GM12892 (cell line): Measurements from ENCODE around the gene GSK3A.
"Not testable (repeated sequence)": the region's sequence is repeated elsewhere in the genome, so short reads cannot be mapped to it uniquely, and the experiment has no call there.

Source experiments
- DNase-seq: peaks from one replicate; pipeline ENCODE4 v3.0.0; 2011; ENCODE audit not compliant: insufficient read length
- FAIRE-seq: peaks from 2 replicates; lab custom pipeline; 2011; peaks lifted over from hg19 to GRCh38; lab: Jason Lieb, UNC
- POLR2A ChIP-seq: IDR thresholded peaks from 2 replicates; pipeline ENCODE4 v1.6.1; 2011; ENCODE audit warnings: low read depth, low read length, control low read depth
- POLR2AphosphoS5 ChIP-seq: IDR thresholded peaks from 2 replicates; pipeline ENCODE4 v1.6.1; 2011; ENCODE audit warnings: low read depth, low read length, control low read depth
- TAF1 ChIP-seq: IDR thresholded peaks from 2 replicates; pipeline ENCODE4 v1.6.1; 2011; ENCODE audit warnings: low read depth, mild to moderate bottlenecking, control low read depth, low read length, borderline replicate concordance

Gene GSK3A

GRCh38 chr19:42271861-42272534 lies 29.6 kb upstream of the GSK3A start:
- TF ChIP-seq POLR2A, result no peak
- DNase-seq (no peak), FAIRE-seq (no peak)

- TF ChIP-seq TAF1, result no peak
- no peak for TF ChIP-seq POLR2A
- TF ChIP-seq POLR2AphosphoS5, result no peak
- no peak for FAIRE-seq
- no peak for DNase-seq
Observed at GRCh38 chr19:42271045-42271419, 28.6 kb upstream of the GSK3A start.

- DNase-seq (peak; percentile 43), FAIRE-seq (peak; percentile 93)
- peak; percentile 63 for TF ChIP-seq POLR2A
- peak; percentile 58; the same call in 1 of the 2 replicates for TF ChIP-seq TAF1
- peak; percentile 35; the same call in 1 of the 2 replicates for TF ChIP-seq POLR2AphosphoS5
Observed at GRCh38 chr19:42270346-42271044, 28.1 kb upstream of the GSK3A start.

- FAIRE-seq, result peak; percentile 58
- TF ChIP-seq POLR2AphosphoS5, result 0 out of 2 replicates have a peak, but pooled peaks have one; percentile 12
- TF ChIP-seq TAF1, result no peak
- peak; percentile 38; the same call in 1 of the 2 replicates for TF ChIP-seq POLR2A
- no peak for DNase-seq
Observed at GRCh38 chr19:42269478-42270345, 27.3 kb upstream of the GSK3A start.

- TF ChIP-seq POLR2AphosphoS5, result no peak
- TF ChIP-seq TAF1, result no peak
- TF ChIP-seq POLR2A, result no peak
- FAIRE-seq, result peak; percentile 99
- peak; percentile 94 for DNase-seq
Observed at GRCh38 chr19:42268704-42269477, 26.5 kb upstream of the GSK3A start, which contains the start of gene CIC. Gene CIC (plus strand): TSS chr19:42269252. CDS start chr19:42271784, 2,532 bp downstream.

GRCh38 chr19:42268142-42268703 lies 25.8 kb upstream of the GSK3A start:
- TF ChIP-seq TAF1 (no peak), POLR2A (peak; percentile 39; the same call in 1 of the 2 replicates), POLR2AphosphoS5 (peak; percentile 11; the same call in 1 of the 2 replicates)
- FAIRE-seq (no peak), DNase-seq (peak; percentile 90)

GRCh38 chr19:42267644-42268141 lies 25.3 kb upstream of the GSK3A start:
- DNase-seq, result no peak
- peak; percentile 63 for FAIRE-seq

GRCh38 chr19:42266928-42267603 lies 24.7 kb upstream of the GSK3A start:
- FAIRE-seq, DNase-seq: not testable (repeated sequence)

More at GRCh38 chr19:42267644-42268141, 25.3 kb upstream of the GSK3A start:
- TF ChIP-seq POLR2A (no peak), POLR2AphosphoS5 (no peak), TAF1 (no peak)

- FAIRE-seq, result not testable (repeated sequence)
Observed at GRCh38 chr19:42266105-42266504, 23.7 kb upstream of the GSK3A start.

GRCh38 chr19:42261763-42262162 lies 19.4 kb upstream of the GSK3A start:
- DNase-seq, result no peak
- no peak for FAIRE-seq
- TF ChIP-seq TAF1 (no peak), POLR2AphosphoS5 (no peak), POLR2A (no peak)

More at GRCh38 chr19:42266105-42266504, 23.7 kb upstream of the GSK3A start:
- not testable (repeated sequence) for DNase-seq

GRCh38 chr19:42257842-42258241 lies 15.4 kb upstream of the GSK3A start:
- not testable (repeated sequence) for DNase-seq
- peak; percentile 40 for FAIRE-seq
